Activated B cell treated with CpG ODN at 0.5 μM for 24 hours (primary cell): ENCODE measurements around the gene DDX24. TPM values are rescaled to one million over a fixed set of nuclear protein-coding genes. Genes with fewer than 3 reads are reported as not detected.

Source experiments
- ATAC-seq: fragments of 200-7000 bp; cut with Tn5 transposase; one replicate; pipeline ENCODE4 v1.10.0; 2021; ENCODE audit warnings: low read depth, mild to moderate bottlenecking, moderate library complexity
- CTCF ChIA-PET: fragments of 350-600 bp; sonication (Branson Sonifier 250); formaldehyde crosslinking; loops from one replicate; lab custom pipeline; 2021; ENCODE audit warnings: antibody characterized with exemption; lab: Charles Lee
- POLR2A ChIA-PET: fragments of 350-600 bp; sonication (Branson Sonifier 250); formaldehyde crosslinking; loops from one replicate; lab custom pipeline; 2021; ENCODE audit warnings: antibody characterized with exemption; lab: Charles Lee
- DNase-seq: peaks from one replicate; pipeline ENCODE4 v3.0.0; 2022
- H3K27ac Mint-ChIP-seq: one replicate; pipeline ENCODE4 v1.8.0; 2020; ENCODE audit warnings: mixed read lengths
- H3K27me3 Mint-ChIP-seq: one replicate; pipeline ENCODE4 v1.8.0; 2021; ENCODE audit warnings: mixed read lengths
- H3K36me3 Mint-ChIP-seq: one replicate; pipeline ENCODE4 v1.8.0; 2021; ENCODE audit warnings: low read depth, mixed read lengths
- H3K4me1 Mint-ChIP-seq: one replicate; pipeline ENCODE4 v1.8.0; 2021; ENCODE audit warnings: mixed read lengths
- H3K4me3 Mint-ChIP-seq: one replicate; pipeline ENCODE4 v1.8.0; 2020; ENCODE audit warnings: mild to moderate bottlenecking, mixed read lengths
- H3K9me3 Mint-ChIP-seq: one replicate; pipeline ENCODE4 v1.8.0; 2020; ENCODE audit warnings: mixed read lengths
- CTCF ChIP-seq: fragments of 200-600 bp; IDR thresholded peaks from one replicate; pipeline ENCODE4 v1.8.0; 2022; ENCODE audit warnings: antibody characterized with exemption, mild to moderate bottlenecking
- intact Hi-C: fragments of 100-400 bp; cut with micrococcal nuclease; formaldehyde crosslinking; loops from one replicate; pipeline ENCODE4 v1.15.1; 2024
- total RNA-seq: library from RNA; stranded (reverse); gene quantifications from 2 replicates; pipeline ENCODE4 v1.2.3, GENCODE V29; 2022

The DDX24 gene
- total RNA-seq, 1 donor from 2014 or later = 169 TPM

- Mint-ChIP-seq H3K27me3 (peaks cover 11% of the 10 kb centered on the region), H3K36me3 (no peaks in the 10 kb centered on the region), H3K4me1 (peaks cover 4% of the 10 kb centered on the region), H3K27ac (no peak overlapping the region), H3K9me3 (no peaks in the 10 kb centered on the region), H3K4me3 (no peak overlapping the region)
- ChIA-PET POLR2A (no interaction called here), CTCF (no interaction called here)
- no peak for ATAC-seq
- no peak for TF ChIP-seq CTCF
- DNase-seq = no peak
- intact Hi-C loops = no loop called here
Observed at GRCh38 chr14:94016446-94016976, 64.5 kb downstream of the DDX24 start.

GRCh38 chr14:94015223-94015622 is 65.8 kb downstream of the DDX24 start:
- no peaks in the 10 kb centered on the region for H3K9me3 Mint-ChIP-seq
- H3K27me3 Mint-ChIP-seq = peaks cover 17% of the 10 kb centered on the region
- intact Hi-C loops = no loop called here
- CTCF ChIA-PET = no interaction called here
- POLR2A ChIA-PET = no interaction called here
- H3K4me1 Mint-ChIP-seq = peaks cover 4% of the 10 kb centered on the region
- no peak for ATAC-seq
- H3K4me3 Mint-ChIP-seq = no peak overlapping the region
- TF ChIP-seq CTCF = no peak
- no peak overlapping the region for H3K27ac Mint-ChIP-seq
- no peak for DNase-seq
- H3K36me3 Mint-ChIP-seq = no peaks in the 10 kb centered on the region

- H3K36me3 Mint-ChIP-seq = no peaks in the 10 kb centered on the region
- intact Hi-C loops = no loop called here
- no peaks in the 10 kb centered on the region for H3K9me3 Mint-ChIP-seq
- no peak overlapping the region for H3K4me3 Mint-ChIP-seq
- H3K27ac Mint-ChIP-seq = no peak overlapping the region
- no peak for ATAC-seq
- peaks cover 21% of the 10 kb centered on the region for H3K27me3 Mint-ChIP-seq
- DNase-seq = no peak
- H3K4me1 Mint-ChIP-seq = peaks cover 4% of the 10 kb centered on the region
- POLR2A ChIA-PET = no interaction called here
- CTCF ChIA-PET = interaction anchor here (0.6 to 0.8 kb wide), 2 partner anchors 75 to 123 kb away, joined by 3 read pairs; no protein-coding TSS in a partner anchor
- TF ChIP-seq CTCF = no peak
Observed at GRCh38 chr14:94014382-94014781, 66.6 kb downstream of the DDX24 start.

- Mint-ChIP-seq H3K4me1 (peaks cover 4% of the 10 kb centered on the region), H3K36me3 (no peaks in the 10 kb centered on the region), H3K4me3 (no peak overlapping the region), H3K27ac (no peak overlapping the region), H3K9me3 (no peaks in the 10 kb centered on the region), H3K27me3 (peaks cover 34% of the 10 kb centered on the region)
- no peak for DNase-seq
- ChIA-PET CTCF (no interaction called here), POLR2A (no interaction called here)
- intact Hi-C loops = no loop called here
- no peak for TF ChIP-seq CTCF
- ATAC-seq = no peak
Observed at GRCh38 chr14:94011795-94012194, 69.2 kb downstream of the DDX24 start.

- POLR2A ChIA-PET = no interaction called here
- intact Hi-C loops = no loop called here
- no peak for TF ChIP-seq CTCF
- no peaks in the 10 kb centered on the region for H3K36me3 Mint-ChIP-seq
- H3K27ac Mint-ChIP-seq = no peak overlapping the region
- H3K27me3 Mint-ChIP-seq = peaks cover 33% of the 10 kb centered on the region
- peaks cover 4% of the 10 kb centered on the region for H3K4me1 Mint-ChIP-seq
- no peak for ATAC-seq
- no peak for DNase-seq
- CTCF ChIA-PET = no interaction called here
- H3K9me3 Mint-ChIP-seq = no peaks in the 10 kb centered on the region
- no peak overlapping the region for H3K4me3 Mint-ChIP-seq
Observed at GRCh38 chr14:94010625-94011024, 70.4 kb downstream of the DDX24 start.
